H9 (cell line): Measurements from ENCODE around the gene ANKRD13B. TPM values are rescaled to one million over a fixed set of nuclear protein-coding genes. Genes with fewer than 3 reads are reported as not detected.
A peak's percentile ranks its signal among the peaks of the same experiment; 100 is the strongest.

Source experiments
- DNase-seq: peaks from one replicate; pipeline ENCODE4 v3.0.0-alpha.2; 2017
- H2AFZ ChIP-seq: one replicate; pipeline ENCODE4 v1.6.1; 2013; ENCODE audit warnings: mild to moderate bottlenecking, low read length, control low read depth, moderate library complexity
- H2AK5ac ChIP-seq: 2 replicates; pipeline ENCODE4 v1.6.1; 2013; ENCODE audit warnings: low read length, control low read depth, mixed read lengths; ENCODE audit not compliant: insufficient read length
- H2BK120ac ChIP-seq: one replicate; pipeline ENCODE4 v1.6.1; 2013; ENCODE audit warnings: low read depth, mild to moderate bottlenecking, low read length, control low read depth, inconsistent platforms; ENCODE audit not compliant: poor library complexity, severe bottlenecking
- H2BK12ac ChIP-seq: 2 replicates; pipeline ENCODE4 v1.6.1; 2013; ENCODE audit warnings: low read length, control low read depth, mixed read lengths, low read depth; ENCODE audit not compliant: insufficient read length
- H2BK15ac ChIP-seq: 2 replicates; pipeline ENCODE4 v1.6.1; 2013; ENCODE audit warnings: low read depth, low read length, control low read depth
- H2BK20ac ChIP-seq: one replicate; pipeline ENCODE4 v1.6.1; 2013; ENCODE audit warnings: low read depth, mild to moderate bottlenecking, low read length, control low read depth, inconsistent platforms; ENCODE audit not compliant: poor library complexity, severe bottlenecking
- H2BK5ac ChIP-seq: 2 replicates; pipeline ENCODE4 v1.6.1; 2013; ENCODE audit warnings: low read length, control low read depth, mixed read lengths; ENCODE audit not compliant: insufficient read length
- H3K14ac ChIP-seq: 2 replicates; pipeline ENCODE4 v1.6.1; 2013; ENCODE audit warnings: low read length, control low read depth; ENCODE audit not compliant: insufficient read depth
- H3K18ac ChIP-seq: 2 replicates; pipeline ENCODE4 v1.6.1; 2013; ENCODE audit warnings: low read depth, mild to moderate bottlenecking, mixed read lengths, low read length, control low read depth; ENCODE audit not compliant: insufficient read length
- H3K23ac ChIP-seq: 2 replicates; pipeline ENCODE4 v1.6.1; 2013; ENCODE audit warnings: low read length, control low read depth, mixed read lengths, low read depth; ENCODE audit not compliant: insufficient read length
- H3K23me2 ChIP-seq: 2 replicates; pipeline ENCODE4 v1.6.1; 2013; ENCODE audit warnings: low read depth, mild to moderate bottlenecking, mixed read lengths, low read length, control low read depth; ENCODE audit not compliant: insufficient read length, poor library complexity, severe bottlenecking
- H3K27ac ChIP-seq: 2 replicates; pipeline ENCODE4 v1.5.1; 2013; ENCODE audit warnings: low read length, control low read depth, mixed read lengths, low read depth; ENCODE audit not compliant: insufficient read length
- H3K27me3 ChIP-seq: 2 replicates; pipeline ENCODE4 v1.6.1; 2013; ENCODE audit warnings: low read length, control low read depth, inconsistent platforms; ENCODE audit not compliant: insufficient read depth
- H3K4ac ChIP-seq: 2 replicates; pipeline ENCODE4 v1.6.1; 2013; ENCODE audit warnings: low read depth, mild to moderate bottlenecking, control low read depth, inconsistent platforms, low read length, moderate library complexity
- H3K4me1 ChIP-seq: 2 replicates; pipeline ENCODE4 v1.6.1; 2013; ENCODE audit warnings: low read length, control low read depth, inconsistent platforms; ENCODE audit not compliant: insufficient read depth
- H3K4me2 ChIP-seq: 2 replicates; pipeline ENCODE4 v1.6.1; 2013; ENCODE audit warnings: low read length, control low read depth, mixed read lengths; ENCODE audit not compliant: insufficient read length, insufficient read depth
- H3K56ac ChIP-seq: 2 replicates; pipeline ENCODE4 v1.6.1; 2013; ENCODE audit warnings: low read depth, mild to moderate bottlenecking, mixed read lengths, low read length, control low read depth; ENCODE audit not compliant: insufficient read length
- H3K79me1 ChIP-seq: 2 replicates; pipeline ENCODE4 v1.6.1; 2013; ENCODE audit warnings: low read depth, mild to moderate bottlenecking, moderate library complexity, low read length, control low read depth, inconsistent platforms; ENCODE audit not compliant: insufficient read depth, poor library complexity, severe bottlenecking
- H3K79me2 ChIP-seq: 2 replicates; pipeline ENCODE4 v1.6.1; 2013; ENCODE audit warnings: low read length, control low read depth, inconsistent platforms; ENCODE audit not compliant: insufficient read depth
- H3K9ac ChIP-seq: 2 replicates; pipeline ENCODE4 v1.6.1; 2013; ENCODE audit warnings: low read length, control low read depth, mixed read lengths; ENCODE audit not compliant: insufficient read length; ENCODE audit errors: extremely low read depth
- H3K9me3 ChIP-seq: one replicate; pipeline ENCODE4 v1.6.1; 2013; ENCODE audit warnings: low read depth, low read length, inconsistent platforms; ENCODE audit not compliant: control insufficient read depth
- H3T11ph ChIP-seq: one replicate; pipeline ENCODE4 v1.6.1; 2013; ENCODE audit warnings: mild to moderate bottlenecking, low read length, control low read depth, inconsistent platforms
- H4K20me1 ChIP-seq: one replicate; pipeline ENCODE4 v1.6.1; 2013; ENCODE audit not compliant: control insufficient read depth, insufficient read length, insufficient read depth
- H4K5ac ChIP-seq: 2 replicates; pipeline ENCODE4 v1.6.1; 2013; ENCODE audit warnings: low read depth, mild to moderate bottlenecking, mixed read lengths, low read length, control low read depth; ENCODE audit not compliant: insufficient read length
- H4K8ac ChIP-seq: replicated peaks from 2 replicates; pipeline ENCODE4 v1.6.1; 2013; ENCODE audit warnings: low read length, control low read depth, mixed read lengths, low read depth; ENCODE audit not compliant: insufficient read length
- H4K91ac ChIP-seq: 2 replicates; pipeline ENCODE4 v1.6.1; 2013; ENCODE audit warnings: low read depth, mild to moderate bottlenecking, moderate library complexity, mixed read lengths, low read length, control low read depth; ENCODE audit not compliant: insufficient read length
- H3K27ac Mint-ChIP-seq, 3 experiments: 2 replicates in 2 of 3; 3 replicates in 1 of 3; pipeline ENCODE4 v1.8.0; 2020 to 2021; ENCODE audit warnings: mixed read lengths in 3 of 3, mild to moderate bottlenecking in 1 of 3, moderate library complexity in 1 of 3
- H3K27me3 Mint-ChIP-seq: 2 replicates; pipeline ENCODE4 v1.8.0; 2021; ENCODE audit warnings: low read depth, mild to moderate bottlenecking, moderate library complexity, mixed read lengths
- H3K36me3 Mint-ChIP-seq, 3 experiments: 2 replicates in 2 of 3; 3 replicates in 1 of 3; pipeline ENCODE4 v1.8.0; 2020 to 2021; ENCODE audit warnings: low read depth in 3 of 3, mixed read lengths in 3 of 3; ENCODE audit not compliant: insufficient read depth in 1 of 3
- H3K4me1 Mint-ChIP-seq, 2 experiments: 2 replicates each; pipeline ENCODE4 v1.8.0; 2020; ENCODE audit warnings: mixed read lengths in 2 of 2
- H3K4me3 Mint-ChIP-seq, 2 experiments: 2 replicates in 1 of 2; 3 replicates in 1 of 2; pipeline ENCODE4 v1.8.0; 2020 to 2021; ENCODE audit warnings: mild to moderate bottlenecking in 2 of 2, mixed read lengths in 2 of 2, moderate library complexity in 1 of 2
- H3K9me3 Mint-ChIP-seq, 2 experiments: 2 replicates in 1 of 2; 3 replicates in 1 of 2; pipeline ENCODE4 v1.8.0; 2020; ENCODE audit warnings: mild to moderate bottlenecking in 2 of 2, mixed read lengths in 2 of 2, moderate library complexity in 1 of 2
- CTCF ChIP-seq: fragments of 200-600 bp; sonication (generic); conservative IDR thresholded peaks from 3 replicates; pipeline ENCODE4 v1.8.0; 2021; ENCODE audit warnings: antibody characterized with exemption, mild to moderate bottlenecking
- WGBS: extraction: QIAGEN DNeasy Blood & Tissue Kit; methylation state at CpG from one replicate; pipeline ENCODE4 v1.1.7; 2013; ENCODE audit warnings: missing lambda C conversion rate, low lambda C conversion rate, mixed read lengths; ENCODE audit not compliant: insufficient read length; ENCODE audit errors: extremely low coverage; 5-methylcytosine and 5-hydroxymethylcytosine counted together
- total RNA-seq: library from RNA; stranded (reverse); gene quantifications from 2 replicates; pipeline ENCODE4 v1.2.1, GENCODE V29; 2021

Gene ANKRD13B
- total RNA-seq, 1 experiment from 2014 or later = 24.2 TPM

GRCh38 chr17:29585080-29585751, 7.7 kb upstream of the ANKRD13B start:
- Histone ChIP-seq H2BK12ac (no peak overlapping the region), H3K4me2 (no peak overlapping the region), H3K23me2 (peaks cover 15% of the 10 kb centered on the region), H4K91ac (no peak overlapping the region), H2BK5ac (no peak overlapping the region), H2BK120ac (no peak overlapping the region), H3K79me1 (peaks cover 4% of the 10 kb centered on the region), H2AFZ (no peak overlapping the region), H3K79me2 (peaks cover 23% of the 10 kb centered on the region; the same call in 1 of the 2 replicates), H4K5ac (no peak overlapping the region), H3K4ac (no peak overlapping the region), H2AK5ac (no peak overlapping the region), H3K27ac (no peak overlapping the region), H4K8ac (no peak overlapping the region), H3K27me3 (no peaks in the 10 kb centered on the region), H4K20me1 (no peaks in the 10 kb centered on the region), H3K4me1 (peaks cover 15% of the 10 kb centered on the region; the same call in 1 of the 2 replicates), H2BK20ac (no peak overlapping the region), H3K9ac (no peak overlapping the region), H3K56ac (no peak overlapping the region), H3K14ac (no peak overlapping the region; the same call in 1 of the 2 replicates), H3K23ac (no peak overlapping the region), H2BK15ac (no peak overlapping the region), H3T11ph (no peak overlapping the region), H3K18ac (no peak overlapping the region), H3K9me3 (no peaks in the 10 kb centered on the region)
- no peak for DNase-seq
- Mint-ChIP-seq H3K27me3 (no peaks in the 10 kb centered on the region), H3K4me3 (no peak overlapping the region), H3K36me3 (peaks cover 13 to 30% (median 24%) of the 10 kb centered on the region in 3 experiments; a peak in 6 of 7 replicates), H3K9me3 (no peaks in the 10 kb centered on the region), H3K4me1 (peaks cover 32 to 48% of the 10 kb centered on the region in 2 experiments), H3K27ac (peak overlapping the region in 1 of 3 experiments; percentile 76; a peak in 2 of 7 replicates)
- no CpG with 5 or more reads among the region's 8 CpGs for WGBS
- TF ChIP-seq CTCF = peak; percentile 47
